CD4-positive, CD25-positive, alpha-beta regulatory T cell (primary cell): Measurements from ENCODE around the gene ACTR1A. TPM values are rescaled to one million over a fixed set of nuclear protein-coding genes. Genes with fewer than 3 reads are reported as not detected.

ENCODE experiments used
- ATAC-seq, 2 donors: fragments of 150-1000 bp; cut with Tn5 transposase; one replicate each; pipeline ENCODE4 v1.10.0; 2021; ENCODE audit warnings: low read depth in 2 of 2, moderate number of reproducible peaks in 2 of 2, moderate library complexity in 1 of 2
- DNase-seq, 3 donors: peaks; one replicate each; pipeline versions ENCODE4 v3.0.0 to v3.0.0-alpha.2; 2012 to 2022; ENCODE audit warnings: mixed read lengths in 1 of 3
- H3K27ac ChIP-seq: one replicate; pipeline ENCODE4 v1.7.0; 2013; ENCODE audit warnings: mild to moderate bottlenecking, low read length; ENCODE audit not compliant: insufficient read depth, poor library complexity, severe bottlenecking
- H3K27me3 ChIP-seq: one replicate; pipeline ENCODE4 v1.7.0; 2013; ENCODE audit warnings: low read length; ENCODE audit not compliant: control insufficient read depth, insufficient read depth
- H3K36me3 ChIP-seq: one replicate; pipeline ENCODE4 v1.7.0; 2013; ENCODE audit warnings: mild to moderate bottlenecking, low read length, moderate library complexity; ENCODE audit not compliant: control insufficient read depth, insufficient read depth
- H3K4me1 ChIP-seq: 2 replicates; pipeline ENCODE4 v1.7.0; 2013; ENCODE audit warnings: mild to moderate bottlenecking, low read length; ENCODE audit not compliant: insufficient read depth, control insufficient read depth, poor library complexity, severe bottlenecking
- H3K4me3 ChIP-seq: one replicate; pipeline ENCODE4 v1.7.0; 2013; ENCODE audit warnings: low read depth, mild to moderate bottlenecking, low read length, moderate library complexity
- H3K9me3 ChIP-seq, 2 experiments: 1 replicate in 1 of 2; 2 replicates in 1 of 2; pipeline ENCODE4 v1.7.0; 2013; ENCODE audit warnings: low read length in 2 of 2, mild to moderate bottlenecking in 1 of 2, moderate library complexity in 1 of 2; ENCODE audit not compliant: control insufficient read depth in 2 of 2
- H3K27ac Mint-ChIP-seq, 3 donors: one replicate each; pipeline ENCODE4 v1.8.0; 2020 to 2022; ENCODE audit warnings: mild to moderate bottlenecking in 3 of 3, mixed read lengths in 3 of 3, moderate library complexity in 2 of 3
- H3K27me3 Mint-ChIP-seq: one replicate; pipeline ENCODE4 v1.8.0; 2022; ENCODE audit warnings: mild to moderate bottlenecking, mixed read lengths
- H3K36me3 Mint-ChIP-seq: one replicate; pipeline ENCODE4 v1.8.0; 2020; ENCODE audit warnings: mixed read lengths
- H3K4me1 Mint-ChIP-seq, 4 donors: one replicate each; pipeline ENCODE4 v1.8.0; 2020 to 2022; ENCODE audit warnings: mixed read lengths in 4 of 4, mild to moderate bottlenecking in 1 of 4
- H3K4me3 Mint-ChIP-seq, 4 donors: one replicate each; pipeline ENCODE4 v1.8.0; 2020 to 2022; ENCODE audit warnings: mild to moderate bottlenecking in 4 of 4, mixed read lengths in 4 of 4, moderate library complexity in 3 of 4
- H3K9me3 Mint-ChIP-seq, 7 donors: one replicate each; pipeline ENCODE4 v1.8.0; 2020 to 2022; ENCODE audit warnings: mixed read lengths in 7 of 7, mild to moderate bottlenecking in 3 of 7, moderate library complexity in 2 of 7
- polyA plus RNA-seq, 4 donors: library from polyadenylated mRNA; unstranded; fragments of 300-500 nt; fragmentation: Illumina TruSeq; gene quantifications; one replicate each; pipeline ENCODE4 v1.2.3, GENCODE V29; 2021
- total RNA-seq: library from RNA; stranded (reverse); gene quantifications from one replicate; pipeline ENCODE4 v1.2.3, GENCODE V29; 2022

The ACTR1A gene
- total and polyA plus RNA-seq, 5 donors from 2014 or later = 63.0 to 77.9 (median 74.7) TPM

- no peaks in the 10 kb centered on the region for H3K9me3 ChIP-seq
- Mint-ChIP-seq H3K4me1 (peaks cover 6 to 64% (median 43%) of the 10 kb centered on the region in 4 donors), H3K27me3 (peaks cover 5% of the 10 kb centered on the region), H3K4me3 (peak overlapping the region; percentile 77 to 99 (median 92)), H3K36me3 (no peaks in the 10 kb centered on the region), H3K27ac (peak overlapping the region; percentile 78 to 91 (median 85)), H3K9me3 (peaks cover 0 to 2% (median 0%) of the 10 kb centered on the region in 7 donors)
- DNase-seq (no peak), ATAC-seq (no peak)
- H3K4me3 ChIP-seq = peak overlapping the region; percentile 44
- no peaks in the 10 kb centered on the region for H3K36me3 ChIP-seq
- H3K27ac ChIP-seq = peak overlapping the region; percentile 65
- no peaks in the 10 kb centered on the region for H3K27me3 ChIP-seq
- peaks cover 60% of the 10 kb centered on the region for H3K4me1 ChIP-seq
These were observed 67.4 kb downstream of the ACTR1A start for GRCh38 chr10:102435133-102435497.

GRCh38 chr10:102434394-102435132, 67.9 kb downstream of the ACTR1A start:
- ATAC-seq (no peak), DNase-seq (no peak)
- no peaks in the 10 kb centered on the region for H3K9me3 ChIP-seq
- Mint-ChIP-seq H3K27ac (peak overlapping the region; percentile 78 to 91 (median 85)), H3K27me3 (peaks cover 5% of the 10 kb centered on the region), H3K9me3 (peaks cover 0 to 2% (median 0%) of the 10 kb centered on the region in 7 donors), H3K4me1 (peaks cover 6 to 64% (median 43%) of the 10 kb centered on the region in 4 donors), H3K36me3 (no peaks in the 10 kb centered on the region), H3K4me3 (peak overlapping the region; percentile 77 to 99 (median 92))
- peaks cover 60% of the 10 kb centered on the region for H3K4me1 ChIP-seq
- H3K36me3 ChIP-seq = no peaks in the 10 kb centered on the region
- H3K4me3 ChIP-seq = no peak overlapping the region
- peak overlapping the region; percentile 65 for H3K27ac ChIP-seq
- H3K27me3 ChIP-seq = no peaks in the 10 kb centered on the region

DNA sequence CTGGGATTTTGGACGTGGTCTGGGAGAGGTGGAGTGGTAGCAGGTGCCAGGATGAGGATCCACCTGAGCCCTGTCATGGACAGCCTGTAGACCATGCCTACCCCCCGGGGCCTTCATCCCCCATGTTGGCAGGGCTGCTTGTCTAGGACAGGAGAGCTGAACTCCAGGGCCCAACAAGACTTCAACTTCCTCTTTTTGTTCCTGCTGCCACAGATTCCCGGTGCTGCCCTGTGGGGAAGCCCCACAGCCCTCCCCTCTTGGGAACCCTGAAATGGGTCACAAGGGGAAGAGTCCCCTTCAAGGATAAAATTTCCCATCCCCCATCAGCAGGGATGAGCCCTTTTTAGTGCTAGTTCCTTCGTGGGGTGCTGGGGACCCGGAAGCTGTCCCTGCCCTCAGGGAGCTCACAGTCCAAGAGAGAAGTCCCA, 68.9 kb downstream of the ACTR1A start:
- Histone ChIP-seq H3K9me3 (no peaks in the 10 kb centered on the region), H3K4me1 (peaks cover 60% of the 10 kb centered on the region), H3K36me3 (no peaks in the 10 kb centered on the region), H3K27me3 (no peaks in the 10 kb centered on the region), H3K27ac (no peak overlapping the region), H3K4me3 (no peak overlapping the region)
- peaks cover 0 to 2% (median 0%) of the 10 kb centered on the region in 7 donors for H3K9me3 Mint-ChIP-seq
- DNase-seq = no peak
- H3K4me3 Mint-ChIP-seq = peak overlapping the region; percentile 93 to 99 (median 96)
- H3K27ac Mint-ChIP-seq = peak overlapping the region; percentile 90 to 91 (median 90)
- peaks cover 6 to 64% (median 43%) of the 10 kb centered on the region in 4 donors for H3K4me1 Mint-ChIP-seq
- no peak for ATAC-seq
- H3K27me3 Mint-ChIP-seq = peaks cover 5% of the 10 kb centered on the region
- H3K36me3 Mint-ChIP-seq = no peaks in the 10 kb centered on the region

DNA sequence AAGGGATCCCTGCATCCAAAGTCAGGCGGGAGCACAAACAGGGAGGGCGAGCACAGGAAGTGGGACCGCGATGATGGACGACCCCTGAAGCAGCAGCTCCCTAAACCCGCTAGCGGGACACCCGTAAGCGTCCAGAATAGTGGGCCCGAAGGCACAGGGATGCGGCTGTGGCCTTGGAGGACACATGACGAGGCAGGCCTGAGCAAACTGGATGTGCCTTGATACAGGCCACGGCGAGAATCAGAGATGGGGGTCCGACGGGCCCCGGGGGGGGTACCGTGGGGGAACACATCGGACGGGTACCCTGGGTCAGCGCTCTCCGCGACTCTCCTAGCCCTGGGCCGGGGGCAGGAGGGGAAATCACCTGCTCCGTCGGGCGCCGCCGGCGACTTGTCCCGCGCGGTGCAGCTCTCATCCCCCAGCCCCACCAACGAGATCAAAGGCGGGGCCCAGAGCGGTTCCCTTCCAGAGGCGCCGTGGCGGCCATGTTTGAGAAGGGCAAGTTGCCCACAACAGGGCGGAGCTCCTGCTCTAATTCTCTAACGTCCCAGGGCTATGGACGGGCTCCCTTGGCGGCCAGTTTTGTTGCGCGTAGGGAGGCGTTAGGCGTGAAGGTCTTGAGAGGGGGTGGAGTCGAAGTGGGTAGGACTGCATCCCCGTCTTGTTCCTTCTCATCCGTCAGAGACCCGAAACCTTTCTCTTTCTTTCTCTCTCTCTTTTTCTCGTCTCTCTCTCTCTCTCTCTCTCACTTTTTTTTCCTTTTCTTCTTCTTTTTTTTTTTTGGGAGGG, 70.2 kb downstream of the ACTR1A start, which contains the start of gene CUEDC2:
TSS of gene CUEDC2 (minus strand) at position 413 of the 789 bp plus-strand sequence. CDS start 7,386 bp downstream, outside the sequence.
- Mint-ChIP-seq H3K4me3 (peak within 1 kb of the TSS; percentile 93 to 99 (median 96)), H3K27me3 (peaks cover 5% of the 10 kb centered on the region), H3K27ac (peak within 1 kb of the TSS; percentile 90 to 91 (median 90)), H3K9me3 (no peaks in the 10 kb centered on the region), H3K36me3 (no peaks in the 10 kb centered on the region), H3K4me1 (peaks cover 11 to 56% (median 39%) of the 10 kb centered on the region in 4 donors)
- DNase-seq = peak; percentile 91 to 97 (median 93)
- Histone ChIP-seq H3K36me3 (no peaks in the 10 kb centered on the region), H3K9me3 (no peaks in the 10 kb centered on the region), H3K27me3 (no peaks in the 10 kb centered on the region), H3K4me3 (peak within 1 kb of the TSS; percentile 80), H3K4me1 (peaks cover 52% of the 10 kb centered on the region), H3K27ac (peak within 1 kb of the TSS; percentile 63)
- ATAC-seq = peak; percentile 94

DNA sequence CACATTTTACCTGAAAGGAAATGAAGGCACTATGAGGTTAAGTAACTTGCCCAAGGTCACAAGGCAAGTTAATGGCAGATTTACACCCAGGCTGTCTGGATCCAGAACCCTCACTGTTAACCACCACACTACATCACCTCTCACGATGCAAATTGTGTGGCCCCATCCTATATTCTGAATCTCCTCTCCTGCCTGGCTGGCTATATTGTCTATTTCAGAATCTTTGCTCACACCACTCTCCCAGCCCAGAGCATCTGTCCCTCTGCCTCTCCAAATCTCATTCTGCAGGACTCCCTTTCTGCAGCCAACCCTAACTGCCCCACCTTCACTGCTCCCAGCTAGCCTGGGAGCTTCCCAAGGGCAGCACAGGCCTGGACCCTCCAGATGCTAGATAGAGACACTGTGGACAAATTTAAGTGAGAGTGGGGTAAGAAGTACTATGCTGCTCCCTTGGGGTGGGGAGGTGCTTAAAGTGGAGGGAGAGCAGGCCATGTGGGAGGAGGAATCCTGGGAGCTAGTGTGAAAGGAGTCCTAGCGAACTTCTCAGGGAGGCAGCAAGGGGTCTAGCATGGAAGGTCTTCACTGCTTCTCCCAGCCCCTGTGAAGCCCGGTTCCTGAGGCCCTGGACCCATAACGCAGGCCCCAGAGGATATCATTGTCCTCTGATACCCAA, 70.9 kb downstream of the ACTR1A start:
- Mint-ChIP-seq H3K4me3 (peak overlapping the region; percentile 93 to 99 (median 96)), H3K36me3 (no peaks in the 10 kb centered on the region), H3K4me1 (peaks cover 11 to 53% (median 37%) of the 10 kb centered on the region in 4 donors), H3K27me3 (peaks cover 5% of the 10 kb centered on the region), H3K27ac (peak overlapping the region; percentile 86 to 91 (median 90)), H3K9me3 (no peaks in the 10 kb centered on the region)
- Histone ChIP-seq H3K27ac (peak overlapping the region; percentile 63), H3K4me3 (peak overlapping the region; percentile 80), H3K27me3 (no peaks in the 10 kb centered on the region), H3K36me3 (no peaks in the 10 kb centered on the region), H3K9me3 (no peaks in the 10 kb centered on the region), H3K4me1 (peaks cover 47% of the 10 kb centered on the region)
- ATAC-seq (no peak), DNase-seq (no peak)

- no peaks in the 10 kb centered on the region for H3K27me3 Mint-ChIP-seq
- DNase-seq (no peak), ATAC-seq (no peak)
- no peak overlapping the region for H3K27ac Mint-ChIP-seq
- no peak overlapping the region for H3K4me3 ChIP-seq
- H3K27ac ChIP-seq = no peak overlapping the region
- no peaks in the 10 kb centered on the region for H3K9me3 ChIP-seq
- no peaks in the 10 kb centered on the region for H3K36me3 Mint-ChIP-seq
- H3K4me3 Mint-ChIP-seq = peak overlapping the region in 1 of 4 donors; percentile 81
- peaks cover 27% of the 10 kb centered on the region for H3K4me1 ChIP-seq
- H3K36me3 ChIP-seq = peaks cover 3% of the 10 kb centered on the region
- no peaks in the 10 kb centered on the region for H3K9me3 Mint-ChIP-seq
- H3K4me1 Mint-ChIP-seq = peaks cover 11 to 39% (median 22%) of the 10 kb centered on the region in 4 donors
- H3K27me3 ChIP-seq = no peaks in the 10 kb centered on the region
These were observed 73.0 kb downstream of the ACTR1A start for GRCh38 chr10:102429468-102429867.
